Sigmoid colon (tissue), 4 donors: ENCODE results near the gene TRUB1.

Source experiments
- CTCF ChIP-seq, 4 experiments: fragments of 450-650 bp in 3 of 4; fragments of 200-600 bp in 1 of 4; IDR thresholded peaks; one replicate each; pipeline ENCODE4 v1.5.1; 2016 to 2019; ENCODE audit warnings: antibody characterized with exemption in 4 of 4, mild to moderate bottlenecking in 3 of 4, moderate library complexity in 2 of 4
- POLR2AphosphoS5 ChIP-seq, 4 donors: sonication (generic); formaldehyde crosslinking; IDR thresholded peaks; one replicate each; pipeline ENCODE4 v1.6.1; 2017; ENCODE audit warnings: antibody characterized with exemption in 4 of 4

- TF ChIP-seq POLR2AphosphoS5 (IDR thresholded peaks at IDR 0.05) (no peak), CTCF (IDR thresholded peaks at IDR 0.05) (no peak)
Observed at GRCh38 chr10:114902151-114902550, 35.8 kb upstream of the TRUB1 start.
